Ishikawa (cell line): ENCODE measurements around the gene LBHD1.

Experiments used
- CEBPB ChIP-seq: IDR thresholded peaks from 2 replicates; pipeline ENCODE4 v1.6.1; 2012
- CREB1 ChIP-seq: IDR thresholded peaks from 2 replicates; pipeline ENCODE4 v1.6.1; 2012; ENCODE audit warnings: low read depth
- EGR1 ChIP-seq: IDR thresholded peaks from 2 replicates; pipeline ENCODE4 v1.6.1; 2012
- EP300 ChIP-seq: IDR thresholded peaks from 2 replicates; pipeline ENCODE4 v1.6.1; 2012; ENCODE audit warnings: borderline replicate concordance
- FOXM1 ChIP-seq: IDR thresholded peaks from 2 replicates; pipeline ENCODE4 v1.6.1; 2012; ENCODE audit warnings: low read depth, borderline replicate concordance
- MAX ChIP-seq: IDR thresholded peaks from 2 replicates; pipeline ENCODE4 v1.6.1; 2012
- NFIC ChIP-seq: IDR thresholded peaks from 2 replicates; pipeline ENCODE4 v1.6.1; 2012
- RAD21 ChIP-seq: IDR thresholded peaks from 2 replicates; pipeline ENCODE4 v1.6.1; 2012; ENCODE audit warnings: low read depth
- REST ChIP-seq: IDR thresholded peaks from 2 replicates; pipeline ENCODE4 v1.6.1; 2012; ENCODE audit warnings: low read depth, mild to moderate bottlenecking
- TAF1 ChIP-seq: IDR thresholded peaks from 2 replicates; pipeline ENCODE4 v1.6.1; 2012; ENCODE audit warnings: low read depth, mild to moderate bottlenecking
- TCF12 ChIP-seq: IDR thresholded peaks from 2 replicates; pipeline ENCODE4 v1.6.1; 2012; ENCODE audit warnings: low read depth
- TEAD4 ChIP-seq: IDR thresholded peaks from 2 replicates; pipeline ENCODE4 v1.6.1; 2012
- USF1 ChIP-seq: IDR thresholded peaks from 2 replicates; pipeline ENCODE4 v1.6.1; 2012
- ZBTB7A ChIP-seq: IDR thresholded peaks from 2 replicates; pipeline ENCODE4 v1.6.1; 2012; ENCODE audit warnings: low read depth

LBHD1 gene

GRCh38 chr11:62715150-62716130, 43.4 kb upstream of the LBHD1 start:
- TF ChIP-seq CEBPB (no peak), ZBTB7A (no peak), TCF12 (no peak), EP300 (no peak), NFIC (no peak), USF1 (no peak), FOXM1 (no peak), TEAD4 (no peak), RAD21 (no peak), TAF1 (no peak), CREB1 (no peak)

- no peak for TF ChIP-seq EP300
- no peak for TF ChIP-seq REST
- TF ChIP-seq TEAD4 = no peak
These were observed 41.3 kb upstream of the LBHD1 start for GRCh38 chr11:62713343-62713742.

GRCh38 chr11:62712861-62713260, 40.8 kb upstream of the LBHD1 start:
- TF ChIP-seq EGR1 (no peak), ZBTB7A (no peak), REST (no peak), USF1 (no peak), EP300 (no peak)

GRCh38 chr11:62712276-62712812, 40.3 kb upstream of the LBHD1 start:
- TF ChIP-seq MAX = no peak

GRCh38 chr11:62710001-62710345, 37.9 kb upstream of the LBHD1 start:
- TF ChIP-seq CEBPB (no peak), TCF12 (no peak), EGR1 (no peak), TAF1 (no peak), REST (no peak), FOXM1 (no peak), CREB1 (no peak), TEAD4 (no peak), NFIC (no peak)
